Loucy (cell line): Measurements from ENCODE around the gene PCDHGA5.

Experiments
- H2AFZ ChIP-seq: fragments of 200-600 bp; sonication (generic); 2 replicates; pipeline ENCODE4 v1.6.0; 2016; ENCODE audit warnings: antibody characterized with exemption, mild to moderate bottlenecking, low read length, moderate library complexity
- H3F3A ChIP-seq: fragments of 200-600 bp; 2 replicates; pipeline ENCODE4 v1.6.0; 2016; ENCODE audit warnings: antibody characterized with exemption, low read depth, mild to moderate bottlenecking
- H3K27me3 ChIP-seq: fragments of 200-600 bp; sonication (generic); 2 replicates; pipeline ENCODE4 v1.6.1; 2014; ENCODE audit warnings: low read length, mild to moderate bottlenecking; ENCODE audit not compliant: insufficient read depth, poor library complexity, severe bottlenecking
- H3K36me3 ChIP-seq: fragments of 200-600 bp; sonication (generic); 2 replicates; pipeline ENCODE4 v1.6.1; 2016; ENCODE audit warnings: low read length; ENCODE audit not compliant: insufficient read depth
- H3K4me1 ChIP-seq: fragments of 200-600 bp; sonication (generic); 2 replicates; pipeline ENCODE4 v1.5.1; 2014; ENCODE audit warnings: low read length, mild to moderate bottlenecking; ENCODE audit not compliant: insufficient read depth, poor library complexity, severe bottlenecking
- H3K4me2 ChIP-seq: fragments of 200-600 bp; sonication (generic); 2 replicates; pipeline ENCODE4 v1.6.0; 2014; ENCODE audit warnings: antibody characterized with exemption, low read length, low read depth, mild to moderate bottlenecking; ENCODE audit not compliant: poor library complexity, severe bottlenecking
- H3K4me3 ChIP-seq: fragments of 200-600 bp; sonication (generic); 2 replicates; pipeline ENCODE4 v1.5.1; 2014; ENCODE audit warnings: low read length, mild to moderate bottlenecking, mixed read lengths; ENCODE audit not compliant: poor library complexity, severe bottlenecking
- H3K79me2 ChIP-seq: fragments of 200-600 bp; sonication (generic); 2 replicates; pipeline ENCODE4 v1.6.1; 2014; ENCODE audit warnings: low read length; ENCODE audit not compliant: insufficient read depth
- H3K9ac ChIP-seq: fragments of 200-600 bp; sonication (generic); 2 replicates; pipeline ENCODE4 v1.6.0; 2014; ENCODE audit warnings: mild to moderate bottlenecking, low read depth, low read length, moderate library complexity; ENCODE audit not compliant: poor library complexity, severe bottlenecking
- H3K9me2 ChIP-seq: fragments of 200-600 bp; sonication (generic); replicated peaks from 2 replicates; pipeline ENCODE4 v1.6.1; 2016; ENCODE audit warnings: low read depth, low read length, mixed read lengths
- H3K9me3 ChIP-seq: fragments of 200-600 bp; sonication (generic); 2 replicates; pipeline ENCODE4 v1.6.1; 2014; ENCODE audit warnings: mild to moderate bottlenecking, antibody characterized with exemption, low read length, low read depth; ENCODE audit not compliant: insufficient read depth
- H4K20me1 ChIP-seq: fragments of 200-600 bp; sonication (generic); 2 replicates; pipeline ENCODE4 v1.6.0; 2014; ENCODE audit warnings: antibody characterized with exemption, low read length, mild to moderate bottlenecking; ENCODE audit not compliant: insufficient read depth, poor library complexity, severe bottlenecking
- CTCF ChIP-seq: fragments of 200-600 bp; sonication (generic); conservative IDR thresholded peaks from 2 replicates; pipeline ENCODE4 v1.5.1; 2014; ENCODE audit warnings: mild to moderate bottlenecking, antibody characterized with exemption, low read length
- EZH2phosphoT487 ChIP-seq: fragments of 200-600 bp; IDR thresholded peaks from 2 replicates; pipeline ENCODE4 v1.6.1; 2018; ENCODE audit warnings: antibody characterized with exemption, mild to moderate bottlenecking, moderate library complexity, borderline replicate concordance

PCDHGA5 gene

GRCh38 chr5:141388661-141389060 is 24.7 kb downstream of the PCDHGA5 start:
- no peak overlapping the region for H3K4me2 ChIP-seq
- no peaks in the 10 kb centered on the region for H3K9me2 ChIP-seq
- H3K79me2 ChIP-seq, result no peaks in the 10 kb centered on the region
- H3K4me1 ChIP-seq, result no peaks in the 10 kb centered on the region
- no peaks in the 10 kb centered on the region for H3K36me3 ChIP-seq
- no peak overlapping the region for H3K4me3 ChIP-seq
- TF ChIP-seq EZH2phosphoT487 (no peak), CTCF (no peak)
- no peaks in the 10 kb centered on the region for H3F3A ChIP-seq
- H2AFZ ChIP-seq, result no peak overlapping the region
- H4K20me1 ChIP-seq, result no peaks in the 10 kb centered on the region
- no peaks in the 10 kb centered on the region for H3K9me3 ChIP-seq
- H3K27me3 ChIP-seq, result no peaks in the 10 kb centered on the region
- H3K9ac ChIP-seq, result no peak overlapping the region

GRCh38 chr5:141389153-141390042 is 25.4 kb downstream of the PCDHGA5 start:
- H3K9me3 ChIP-seq, result no peaks in the 10 kb centered on the region
- H3K4me2 ChIP-seq, result no peak overlapping the region
- H3K27me3 ChIP-seq, result no peaks in the 10 kb centered on the region
- H3K79me2 ChIP-seq, result no peaks in the 10 kb centered on the region
- H3K4me1 ChIP-seq, result no peaks in the 10 kb centered on the region
- H2AFZ ChIP-seq, result no peak overlapping the region
- H3F3A ChIP-seq, result no peaks in the 10 kb centered on the region
- TF ChIP-seq EZH2phosphoT487 (no peak), CTCF (no peak)
- H4K20me1 ChIP-seq, result no peaks in the 10 kb centered on the region
- H3K36me3 ChIP-seq, result no peaks in the 10 kb centered on the region
- no peaks in the 10 kb centered on the region for H3K9me2 ChIP-seq
- no peak overlapping the region for H3K4me3 ChIP-seq
- H3K9ac ChIP-seq, result no peak overlapping the region

GRCh38 chr5:141392429-141393198 is 28.7 kb downstream of the PCDHGA5 start, which contains the start of gene PCDHGA8:
TSS of gene PCDHGA8 (plus strand) at chr5:141392633. CDS start at chr5:141392814, 181 bp downstream.
- Histone ChIP-seq H3K36me3 (no peaks in the 10 kb centered on the region), H2AFZ (no peak within 1 kb of the TSS), H3K4me3 (no peak within 1 kb of the TSS), H4K20me1 (no peaks in the 10 kb centered on the region), H3K9me2 (no peaks in the 10 kb centered on the region), H3K9ac (no peak within 1 kb of the TSS), H3K9me3 (no peaks in the 10 kb centered on the region), H3K4me1 (no peaks in the 10 kb centered on the region), H3K27me3 (no peaks in the 10 kb centered on the region), H3K4me2 (no peak within 1 kb of the TSS), H3K79me2 (no peaks in the 10 kb centered on the region), H3F3A (no peaks in the 10 kb centered on the region)
- TF ChIP-seq CTCF (peak; percentile 56), EZH2phosphoT487 (no peak)
